ENCODE results near the gene PDXP.

PDXP gene

DNA sequence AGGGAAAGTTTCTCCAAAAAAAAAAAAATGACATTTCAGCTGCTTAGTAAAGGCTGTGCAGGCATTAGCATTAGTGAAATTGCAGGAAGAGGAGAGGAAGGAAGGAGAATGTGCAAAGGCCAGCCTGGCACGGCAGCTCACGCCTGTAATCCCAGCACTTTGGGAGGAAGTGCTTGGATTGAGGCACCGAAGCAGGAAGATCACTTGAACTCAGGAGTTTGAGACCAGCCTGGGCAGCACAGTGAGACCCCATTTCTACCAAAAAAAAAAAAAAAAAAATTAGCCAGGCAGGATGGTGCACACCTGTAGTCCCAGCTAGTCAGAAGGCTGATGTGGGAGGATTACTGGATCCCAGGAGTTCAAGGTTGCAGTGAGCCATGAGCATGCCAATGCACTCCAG, 46.1 kb downstream of the PDXP start:
- TF ChIP-seq YY1 (IDR thresholded peaks at IDR 0.05; ENCODE audit: insufficient read depth, insufficient read length) (no peak), SUZ12 (IDR thresholded peaks at IDR 0.05; ENCODE audit: extremely low read depth, insufficient read depth, insufficient read length) (no peak), ZNF274 (IDR thresholded peaks at IDR 0.05; ENCODE audit: low read depth, low read length) (no peak)
- peaks cover 26% of the 10 kb centered on the region for H3K36me3 ChIP-seq (ENCODE audit: insufficient read depth, insufficient read length, low read length)
- H3K9me3 ChIP-seq (ENCODE audit: insufficient read depth, low read length): no peaks in the 10 kb centered on the region
- no peaks in the 10 kb centered on the region for H3K27me3 ChIP-seq (ENCODE audit: insufficient read depth, insufficient read length)
- H3K4me3 ChIP-seq (ENCODE audit: insufficient read length, low read depth): no peak overlapping the region
- H3K9ac ChIP-seq (ENCODE audit: insufficient read length, low read depth): no peak overlapping the region
- H3K4me1 ChIP-seq (ENCODE audit: insufficient read depth, insufficient read length): peaks cover 6% of the 10 kb centered on the region
- no peak for DNase-seq (ENCODE audit: low read depth, low spot score)

DNA sequence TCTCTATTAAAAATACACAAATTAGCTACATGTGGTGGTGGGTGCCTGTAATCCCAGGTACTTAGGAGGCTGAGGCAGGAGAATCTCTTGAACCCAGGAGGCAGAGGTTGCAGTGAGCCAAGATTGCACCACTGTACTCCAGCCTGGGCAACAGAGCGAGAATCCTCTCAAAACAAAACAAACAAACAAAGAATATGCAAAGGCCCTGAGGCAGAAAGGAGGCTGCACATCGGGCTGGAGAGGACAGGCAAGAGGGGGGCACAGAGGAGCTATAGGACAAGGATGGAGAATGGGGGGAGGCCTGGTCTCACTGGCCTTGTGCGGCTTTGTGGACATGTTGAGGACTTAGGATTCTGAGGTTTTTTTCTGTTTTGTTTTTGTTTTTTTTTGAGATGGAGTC, 46.7 kb downstream of the PDXP start:
- no peaks in the 10 kb centered on the region for H3K9me3 ChIP-seq (ENCODE audit: insufficient read depth, low read length)
- H3K4me1 ChIP-seq (ENCODE audit: insufficient read depth, insufficient read length): peaks cover 7% of the 10 kb centered on the region
- no peak for DNase-seq (ENCODE audit: low read depth, low spot score)
- no peak overlapping the region for H3K4me3 ChIP-seq (ENCODE audit: insufficient read length, low read depth)
- no peaks in the 10 kb centered on the region for H3K27me3 ChIP-seq (ENCODE audit: insufficient read depth, insufficient read length)
- no peak overlapping the region for H3K9ac ChIP-seq (ENCODE audit: insufficient read length, low read depth)
- TF ChIP-seq SUZ12 (IDR thresholded peaks at IDR 0.05; ENCODE audit: extremely low read depth, insufficient read depth, insufficient read length) (no peak), YY1 (IDR thresholded peaks at IDR 0.05; ENCODE audit: insufficient read depth, insufficient read length) (no peak), ZNF274 (IDR thresholded peaks at IDR 0.05; ENCODE audit: low read depth, low read length) (no peak)
- H3K36me3 ChIP-seq (ENCODE audit: insufficient read depth, insufficient read length, low read length): peaks cover 29% of the 10 kb centered on the region

DNA sequence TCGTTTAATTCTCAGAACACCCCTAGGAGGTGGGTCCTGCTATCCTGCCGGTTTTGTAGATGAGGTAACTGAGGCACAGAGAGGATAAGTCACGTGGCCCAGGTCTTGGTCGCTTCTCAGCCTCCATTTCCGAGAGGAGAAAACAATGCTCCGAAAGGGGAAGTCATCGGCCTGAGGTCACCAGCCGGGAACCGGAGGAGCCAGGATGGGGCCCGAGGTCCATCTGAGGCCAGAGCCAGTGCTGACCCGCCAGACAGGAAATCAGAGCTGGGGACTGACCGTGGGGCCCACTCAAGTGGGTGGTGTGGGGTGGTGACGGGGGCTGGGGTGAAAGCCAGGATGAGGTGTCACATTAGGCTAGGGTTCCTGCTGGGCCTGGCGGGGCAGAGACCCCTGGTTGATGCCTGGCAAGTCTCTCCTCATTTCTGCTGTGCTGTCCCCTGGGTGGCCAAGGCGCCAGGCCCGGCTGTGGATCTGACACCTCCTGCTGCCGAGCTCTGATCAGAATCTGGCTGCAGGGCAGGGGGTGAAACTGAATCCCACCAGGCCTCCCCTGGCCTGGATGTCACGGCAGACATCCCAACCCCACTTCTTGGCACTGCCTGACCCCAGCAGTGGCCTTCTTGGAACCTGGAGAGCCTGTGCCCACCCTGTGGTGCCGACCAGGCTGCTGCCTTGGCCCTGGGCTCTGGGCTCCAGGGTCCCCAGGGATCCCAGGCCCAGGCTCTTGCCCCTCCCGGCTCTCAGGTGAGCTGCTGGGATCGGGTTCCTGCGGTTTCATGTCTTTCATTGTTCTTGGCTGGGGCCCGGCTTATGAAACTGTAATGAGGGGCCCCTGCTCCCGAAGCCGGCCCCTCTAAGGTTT, 50.3 kb downstream of the PDXP start:
- TF ChIP-seq SUZ12 (IDR thresholded peaks at IDR 0.05; ENCODE audit: extremely low read depth, insufficient read depth, insufficient read length) (no peak), ZNF274 (IDR thresholded peaks at IDR 0.05; ENCODE audit: low read depth, low read length) (no peak), YY1 (IDR thresholded peaks at IDR 0.05; ENCODE audit: insufficient read depth, insufficient read length) (no peak)
- H3K27me3 ChIP-seq (ENCODE audit: insufficient read depth, insufficient read length): no peaks in the 10 kb centered on the region
- no peak overlapping the region for H3K9ac ChIP-seq (ENCODE audit: insufficient read length, low read depth)
- H3K9me3 ChIP-seq (ENCODE audit: insufficient read depth, low read length): no peaks in the 10 kb centered on the region
- no peak for DNase-seq (ENCODE audit: low read depth, low spot score)
- peaks cover 28% of the 10 kb centered on the region for H3K36me3 ChIP-seq (ENCODE audit: insufficient read depth, insufficient read length, low read length)
- H3K4me3 ChIP-seq (ENCODE audit: insufficient read length, low read depth): no peak overlapping the region
- H3K4me1 ChIP-seq (ENCODE audit: insufficient read depth, insufficient read length): peaks cover 7% of the 10 kb centered on the region

DNA sequence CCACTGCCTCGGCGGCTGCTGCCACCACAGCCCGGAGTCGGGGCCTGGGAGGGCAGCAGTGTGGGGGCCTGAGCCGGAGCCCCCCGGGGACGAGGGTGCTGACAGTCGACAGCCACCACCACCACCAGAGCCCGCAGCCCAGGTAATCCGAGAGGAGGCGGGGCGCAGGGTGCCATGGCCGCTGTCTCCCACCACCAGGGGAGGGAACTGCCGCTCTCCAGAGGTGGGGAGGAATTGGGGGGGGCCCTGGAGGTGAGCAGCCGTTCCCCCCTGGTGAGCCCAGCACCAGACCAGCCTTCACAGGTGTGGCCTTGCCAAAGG, 50.9 kb downstream of the PDXP start:
- no peak for DNase-seq (ENCODE audit: low read depth, low spot score)
- peaks cover 28% of the 10 kb centered on the region for H3K36me3 ChIP-seq (ENCODE audit: insufficient read depth, insufficient read length, low read length)
- TF ChIP-seq SUZ12 (IDR thresholded peaks at IDR 0.05; ENCODE audit: extremely low read depth, insufficient read depth, insufficient read length): no peak
- no peak for TF ChIP-seq ZNF274 (IDR thresholded peaks at IDR 0.05; ENCODE audit: low read depth, low read length)
- TF ChIP-seq YY1 (IDR thresholded peaks at IDR 0.05; ENCODE audit: insufficient read depth, insufficient read length): no peak

DNA sequence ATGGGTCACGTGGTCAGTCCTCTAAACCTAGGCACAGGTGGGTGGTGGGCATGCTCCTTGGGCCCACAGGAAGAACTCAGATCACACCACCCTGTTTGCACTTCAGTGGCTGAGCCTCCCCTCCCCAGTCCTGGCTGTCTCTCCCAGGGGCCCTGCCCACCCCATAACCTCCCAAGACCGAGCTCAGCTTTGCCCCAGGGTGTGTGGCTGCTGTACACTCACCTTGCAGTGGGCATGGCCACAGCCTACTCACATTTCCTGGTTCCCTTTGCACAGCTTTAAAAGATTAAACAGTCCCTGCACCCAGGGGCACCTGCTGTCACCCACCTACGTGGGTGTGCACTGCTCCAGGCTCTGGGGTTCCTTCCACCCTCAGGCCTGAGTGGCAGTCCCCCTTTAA, 52.2 kb downstream of the PDXP start:
- TF ChIP-seq SUZ12 (IDR thresholded peaks at IDR 0.05; ENCODE audit: extremely low read depth, insufficient read depth, insufficient read length) (no peak), YY1 (IDR thresholded peaks at IDR 0.05; ENCODE audit: insufficient read depth, insufficient read length) (no peak), ZNF274 (IDR thresholded peaks at IDR 0.05; ENCODE audit: low read depth, low read length) (no peak)

More for the DNA sequence above, 50.9 kb downstream of the PDXP start:
- Histone ChIP-seq H3K4me3 (ENCODE audit: insufficient read length, low read depth) (no peak overlapping the region), H3K4me1 (ENCODE audit: insufficient read depth, insufficient read length) (peaks cover 7% of the 10 kb centered on the region), H3K27me3 (ENCODE audit: insufficient read depth, insufficient read length) (no peaks in the 10 kb centered on the region), H3K9ac (ENCODE audit: insufficient read length, low read depth) (no peak overlapping the region), H3K9me3 (ENCODE audit: insufficient read depth, low read length) (no peaks in the 10 kb centered on the region)

DNA sequence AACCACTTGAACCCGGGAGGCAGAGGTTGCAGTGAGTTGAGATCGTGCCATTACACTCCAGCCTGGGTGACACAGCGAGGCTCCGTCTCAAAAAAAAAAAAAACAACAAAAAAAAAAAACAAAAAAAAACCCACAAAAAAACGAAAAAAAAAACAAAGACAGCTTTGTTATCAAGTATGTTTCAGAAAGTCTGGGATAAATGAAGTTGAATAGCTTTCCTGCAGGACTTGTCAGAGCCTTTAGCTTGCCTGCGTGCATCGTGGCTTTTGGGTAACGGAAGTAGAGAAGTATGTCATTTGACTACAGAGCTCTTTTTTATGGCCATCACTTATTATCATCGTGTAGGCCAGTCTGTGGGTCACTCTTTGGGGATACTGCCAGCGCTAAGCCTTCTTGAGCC, 53.0 kb downstream of the PDXP start:
- H3K4me1 ChIP-seq (ENCODE audit: insufficient read depth, insufficient read length): peaks cover 7% of the 10 kb centered on the region
- no peaks in the 10 kb centered on the region for H3K27me3 ChIP-seq (ENCODE audit: insufficient read depth, insufficient read length)
- H3K9ac ChIP-seq (ENCODE audit: insufficient read length, low read depth): no peak overlapping the region
- no peak for DNase-seq (ENCODE audit: low read depth, low spot score)
- H3K4me3 ChIP-seq (ENCODE audit: insufficient read length, low read depth): no peak overlapping the region
- peaks cover 28% of the 10 kb centered on the region for H3K36me3 ChIP-seq (ENCODE audit: insufficient read depth, insufficient read length, low read length)
- no peak for TF ChIP-seq YY1 (IDR thresholded peaks at IDR 0.05; ENCODE audit: insufficient read depth, insufficient read length)
- no peak for TF ChIP-seq ZNF274 (IDR thresholded peaks at IDR 0.05; ENCODE audit: low read depth, low read length)
- TF ChIP-seq SUZ12 (IDR thresholded peaks at IDR 0.05; ENCODE audit: extremely low read depth, insufficient read depth, insufficient read length): no peak
- H3K9me3 ChIP-seq (ENCODE audit: insufficient read depth, low read length): no peaks in the 10 kb centered on the region

More for the DNA sequence above, 52.2 kb downstream of the PDXP start:
- DNase-seq (ENCODE audit: low read depth, low spot score): no peak
- no peaks in the 10 kb centered on the region for H3K9me3 ChIP-seq (ENCODE audit: insufficient read depth, low read length)
- H3K4me3 ChIP-seq (ENCODE audit: insufficient read length, low read depth): no peak overlapping the region
- peaks cover 7% of the 10 kb centered on the region for H3K4me1 ChIP-seq (ENCODE audit: insufficient read depth, insufficient read length)
- H3K27me3 ChIP-seq (ENCODE audit: insufficient read depth, insufficient read length): no peaks in the 10 kb centered on the region
- H3K9ac ChIP-seq (ENCODE audit: insufficient read length, low read depth): no peak overlapping the region
- peaks cover 28% of the 10 kb centered on the region for H3K36me3 ChIP-seq (ENCODE audit: insufficient read depth, insufficient read length, low read length)

DNA sequence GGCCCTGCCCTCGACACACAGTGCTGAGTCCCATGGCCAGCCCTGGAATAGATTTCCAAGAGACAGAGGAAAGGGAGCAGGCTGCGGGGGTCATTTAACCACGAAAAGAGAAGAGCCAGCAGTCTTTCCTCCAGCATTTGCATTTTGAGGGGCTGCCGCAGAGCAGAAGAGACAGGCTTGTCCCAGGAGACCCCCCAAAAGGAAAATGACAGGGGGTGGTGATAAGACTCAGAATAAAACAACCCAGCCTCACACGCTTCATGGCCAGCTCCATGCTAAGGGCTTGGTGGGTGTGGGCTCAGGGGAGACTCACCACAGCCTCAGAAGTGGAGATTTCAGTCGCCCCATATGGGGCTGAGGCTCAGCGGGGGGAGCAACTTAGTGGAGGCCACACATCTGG, 55.2 kb downstream of the PDXP start:
- H3K9me3 ChIP-seq (ENCODE audit: insufficient read depth, low read length): no peaks in the 10 kb centered on the region
- H3K4me3 ChIP-seq (ENCODE audit: insufficient read length, low read depth): no peak overlapping the region
- TF ChIP-seq SUZ12 (IDR thresholded peaks at IDR 0.05; ENCODE audit: extremely low read depth, insufficient read depth, insufficient read length) (no peak), ZNF274 (IDR thresholded peaks at IDR 0.05; ENCODE audit: low read depth, low read length) (no peak), YY1 (IDR thresholded peaks at IDR 0.05; ENCODE audit: insufficient read depth, insufficient read length) (no peak)
- peaks cover 7% of the 10 kb centered on the region for H3K4me1 ChIP-seq (ENCODE audit: insufficient read depth, insufficient read length)
- H3K9ac ChIP-seq (ENCODE audit: insufficient read length, low read depth): no peak overlapping the region
- no peaks in the 10 kb centered on the region for H3K27me3 ChIP-seq (ENCODE audit: insufficient read depth, insufficient read length)
- peaks cover 28% of the 10 kb centered on the region for H3K36me3 ChIP-seq (ENCODE audit: insufficient read depth, insufficient read length, low read length)
- DNase-seq (ENCODE audit: low read depth, low spot score): no peak

Data from NT2/D1 (cell line).